SU-DHL-6 (cell line): ENCODE data around the gene ZBED3.

ENCODE experiments used
- H2AFZ ChIP-seq: fragments of 200-600 bp; sonication (generic); 2 replicates; pipeline ENCODE4 v1.6.1; 2014; ENCODE audit warnings: low read depth, mild to moderate bottlenecking, moderate library complexity, mixed read lengths, antibody characterized with exemption, low read length; ENCODE audit not compliant: severe bottlenecking
- H3F3A ChIP-seq: fragments of 200-600 bp; shearing (Covaris generic); 2 replicates; pipeline ENCODE4 v1.6.0; 2016; ENCODE audit warnings: antibody characterized with exemption, mild to moderate bottlenecking; ENCODE audit not compliant: insufficient read depth
- H3K27ac ChIP-seq: fragments of 200-600 bp; sonication (generic); 2 replicates; pipeline ENCODE4 v1.5.1; 2016; ENCODE audit warnings: low read depth, mild to moderate bottlenecking, low read length, moderate library complexity, mixed read lengths
- H3K27me3 ChIP-seq: fragments of 200-600 bp; sonication (generic), shearing (Covaris generic); 2 replicates; pipeline ENCODE4 v1.6.0; 2014; ENCODE audit warnings: mild to moderate bottlenecking, low read length
- H3K36me3 ChIP-seq: fragments of 200-600 bp; sonication (generic); 2 replicates; pipeline ENCODE4 v1.6.1; 2014; ENCODE audit warnings: mild to moderate bottlenecking, low read length, mixed read lengths
- H3K4me2 ChIP-seq: fragments of 300-600, 200-600 bp; shearing (Covaris generic), sonication (generic); 2 replicates; pipeline ENCODE4 v1.6.0; 2014; ENCODE audit warnings: low read length, low read depth, mild to moderate bottlenecking; ENCODE audit not compliant: poor library complexity, severe bottlenecking
- H3K4me3 ChIP-seq: fragments of 200-600 bp; sonication (generic); 2 replicates; pipeline ENCODE4 v1.5.1; 2014; ENCODE audit warnings: antibody characterized with exemption, low read length, mild to moderate bottlenecking, mixed read lengths; ENCODE audit not compliant: insufficient read depth, poor library complexity, severe bottlenecking
- H3K79me2 ChIP-seq: fragments of 200-600 bp; sonication (generic); 2 replicates; pipeline ENCODE4 v1.6.1; 2014; ENCODE audit warnings: mild to moderate bottlenecking, low read length, moderate library complexity; ENCODE audit not compliant: insufficient read depth
- H3K9ac ChIP-seq: fragments of 200-600 bp; sonication (generic); 2 replicates; pipeline ENCODE4 v1.7.0; 2014; ENCODE audit warnings: mild to moderate bottlenecking, low read length
- H3K9me2 ChIP-seq: fragments of 200-600 bp; sonication (generic); replicated peaks from 2 replicates; pipeline ENCODE4 v1.6.1; 2014; ENCODE audit warnings: low read length; ENCODE audit not compliant: insufficient read depth
- H3K9me3 ChIP-seq: fragments of 200-600 bp; sonication (generic); 2 replicates; pipeline ENCODE4 v1.6.1; 2014; ENCODE audit warnings: low read length, mixed read lengths; ENCODE audit not compliant: insufficient read depth
- H4K20me1 ChIP-seq: fragments of 200-600 bp; sonication (generic); 2 replicates; pipeline ENCODE4 v1.6.1; 2014; ENCODE audit warnings: low read depth, mild to moderate bottlenecking, antibody characterized with exemption, low read length, moderate library complexity, mixed read lengths
- CTCF ChIP-seq: fragments of 200-600 bp; sonication (generic); IDR thresholded peaks from one replicate; pipeline ENCODE4 v1.5.1; 2017; ENCODE audit warnings: antibody characterized with exemption, mild to moderate bottlenecking, low read length, moderate library complexity; ENCODE audit not compliant: insufficient read depth, poor library complexity, severe bottlenecking
- EZH2phosphoT487 ChIP-seq: fragments of 200-600 bp; sonication (generic), shearing (Covaris generic); conservative IDR thresholded peaks from 2 replicates; pipeline ENCODE4 v1.6.1; 2018; ENCODE audit warnings: mild to moderate bottlenecking, antibody characterized with exemption, low read length, moderate library complexity, mixed read lengths

ZBED3 gene

GRCh38 chr5:77104813-77105212 lies 17.7 kb upstream of the ZBED3 start:
- Histone ChIP-seq H3K36me3 (no peaks in the 10 kb centered on the region), H2AFZ (no peak overlapping the region), H3K9me3 (no peaks in the 10 kb centered on the region), H3K27ac (no peak overlapping the region), H3K9ac (no peak overlapping the region), H4K20me1 (no peaks in the 10 kb centered on the region), H3K4me2 (no peak overlapping the region), H3F3A (no peaks in the 10 kb centered on the region), H3K4me3 (no peak overlapping the region), H3K79me2 (no peaks in the 10 kb centered on the region), H3K9me2 (no peaks in the 10 kb centered on the region), H3K27me3 (no peaks in the 10 kb centered on the region)
- TF ChIP-seq CTCF (no peak), EZH2phosphoT487 (no peak)

GRCh38 chr5:77103457-77103856 lies 16.4 kb upstream of the ZBED3 start:
- H3K36me3 ChIP-seq: no peaks in the 10 kb centered on the region
- TF ChIP-seq EZH2phosphoT487 (no peak), CTCF (no peak)
- no peak overlapping the region for H3K27ac ChIP-seq
- no peaks in the 10 kb centered on the region for H3K27me3 ChIP-seq
- no peaks in the 10 kb centered on the region for H3F3A ChIP-seq
- no peak overlapping the region for H3K4me2 ChIP-seq
- H3K9me2 ChIP-seq: no peaks in the 10 kb centered on the region
- no peaks in the 10 kb centered on the region for H4K20me1 ChIP-seq
- H3K79me2 ChIP-seq: no peaks in the 10 kb centered on the region
- H3K9ac ChIP-seq: no peak overlapping the region
- no peaks in the 10 kb centered on the region for H3K9me3 ChIP-seq
- H3K4me3 ChIP-seq: no peak overlapping the region
- no peak overlapping the region for H2AFZ ChIP-seq

- no peak for TF ChIP-seq EZH2phosphoT487
- no peak for TF ChIP-seq CTCF
- Histone ChIP-seq H3K27ac (no peak overlapping the region), H3K27me3 (no peaks in the 10 kb centered on the region), H3K79me2 (no peaks in the 10 kb centered on the region), H3K4me3 (no peak overlapping the region), H3K9me3 (no peaks in the 10 kb centered on the region), H2AFZ (no peak overlapping the region), H4K20me1 (no peaks in the 10 kb centered on the region), H3K4me2 (no peak overlapping the region), H3K36me3 (no peaks in the 10 kb centered on the region), H3F3A (no peaks in the 10 kb centered on the region), H3K9ac (no peak overlapping the region), H3K9me2 (no peaks in the 10 kb centered on the region)
Observed at GRCh38 chr5:77102549-77102948, 15.5 kb upstream of the ZBED3 start.
